ENCODE data around the gene PCSK1.

- TF ChIP-seq ZNF384 (IDR thresholded peaks at IDR 0.05) (no peak), SUZ12 (IDR thresholded peaks at IDR 0.05) (no peak), FOXA1 (IDR thresholded peaks at IDR 0.05) (no peak), SP1 (IDR thresholded peaks at IDR 0.05) (no peak), NFRKB (IDR thresholded peaks at IDR 0.05) (no peak)
These were observed 47.5 kb downstream of the PCSK1 start for GRCh38 chr5:96385538-96385937.
